Hepatocyte (in vitro differentiated cells): ENCODE measurements around the gene CRX. TPM values are rescaled to one million over a fixed set of nuclear protein-coding genes. Genes with fewer than 3 reads are reported as not detected.
"Not testable (repeated sequence)": the region's sequence is repeated elsewhere in the genome, so short reads cannot be mapped to it uniquely, and the experiment has no call there.

ENCODE experiments used
- DNase-seq: peaks from one replicate; pipeline ENCODE4 v3.0.0-alpha.2; 2016; ENCODE audit warnings: low spot score
- H2AFZ ChIP-seq: fragments of 200-600 bp; sonication (generic); 2 replicates; pipeline ENCODE4 v1.6.0; 2016; ENCODE audit warnings: antibody characterized with exemption, mild to moderate bottlenecking
- H3K27ac ChIP-seq: fragments of 200-600 bp; sonication (generic); 2 replicates; pipeline ENCODE4 v1.5.1; 2016; ENCODE audit warnings: mild to moderate bottlenecking
- H3K27me3 ChIP-seq: fragments of 200-600 bp; sonication (generic); 2 replicates; pipeline ENCODE4 v1.6.1; 2016
- H3K36me3 ChIP-seq: fragments of 200-600 bp; sonication (generic); replicated peaks from 2 replicates; pipeline ENCODE4 v1.5.1; 2016; ENCODE audit warnings: low read depth; ENCODE audit not compliant: insufficient read depth
- H3K4me1 ChIP-seq: fragments of 200-600 bp; sonication (generic); 2 replicates; pipeline ENCODE4 v1.5.1; 2016; ENCODE audit warnings: mild to moderate bottlenecking, moderate library complexity; ENCODE audit not compliant: insufficient read depth
- H3K4me2 ChIP-seq: fragments of 200-600 bp; sonication (generic); 2 replicates; pipeline ENCODE4 v1.6.0; 2016
- H3K4me3 ChIP-seq: fragments of 200-600 bp; sonication (generic); 2 replicates; pipeline ENCODE4 v1.5.1; 2016; ENCODE audit warnings: mild to moderate bottlenecking
- H3K79me2 ChIP-seq: fragments of 200-600 bp; sonication (generic); 2 replicates; pipeline ENCODE4 v1.6.0; 2017; ENCODE audit warnings: mild to moderate bottlenecking
- H3K9me2 ChIP-seq: fragments of 200-600 bp; sonication (generic); replicated peaks from 2 replicates; pipeline ENCODE4 v1.6.0; 2017; ENCODE audit warnings: mild to moderate bottlenecking; ENCODE audit not compliant: insufficient read depth
- H3K9me3 ChIP-seq: fragments of 200-600 bp; sonication (generic); 2 replicates; pipeline ENCODE4 v1.5.1; 2016; ENCODE audit warnings: low read depth, mild to moderate bottlenecking
- H4K20me1 ChIP-seq: fragments of 200-600 bp; sonication (generic); 2 replicates; pipeline ENCODE4 v1.6.0; 2016; ENCODE audit warnings: mild to moderate bottlenecking; ENCODE audit not compliant: insufficient read depth, poor library complexity, severe bottlenecking
- EZH2 ChIP-seq: fragments of 200-600 bp; sonication (generic); IDR thresholded peaks from 2 replicates; pipeline ENCODE4 v1.6.1; 2016; ENCODE audit warnings: antibody characterized with exemption, mild to moderate bottlenecking, borderline replicate concordance
- EZH2phosphoT487 ChIP-seq: fragments of 200-600 bp; sonication (generic); IDR thresholded peaks from one replicate; pipeline ENCODE4 v1.6.1; 2018; ENCODE audit warnings: antibody characterized with exemption, mild to moderate bottlenecking, low read depth, moderate library complexity; ENCODE audit not compliant: unreplicated experiment, severe bottlenecking
- whole genome bisulfite sequencing: methylation state at CpG from one replicate; pipeline ENCODE4 v1.1.6; 2016; ENCODE audit warnings: low lambda C conversion rate; ENCODE audit errors: missing lambda C conversion rate; 5-methylcytosine and 5-hydroxymethylcytosine counted together
- polyA plus RNA-seq: library from polyadenylated mRNA; unstranded; fragments of >200 nt; fragmentation: Nextera tagmentation; extraction: Ambion mirVana; gene quantifications from 2 replicates; pipeline ENCODE4 v1.2.1, GENCODE V29; 2016
- total RNA-seq: library from RNA; depleted of rRNA; stranded (reverse); fragments of >200 nt; gene quantifications from 2 replicates; pipeline ENCODE4 v1.2.3, GENCODE V29; 2014
- TF ChIP-seq, protein P1 (sequence below): fragments of 200-600 bp; sonication (generic); IDR thresholded peaks from 2 replicates; pipeline ENCODE4 v1.5.1; 2016; ENCODE audit warnings: antibody characterized with exemption, mild to moderate bottlenecking; ENCODE audit not compliant: poor library complexity

The CRX gene
- total and polyA plus RNA-seq, 2 experiments from 2014 or later, result 0.15 TPM; not detected in 1

DNA sequence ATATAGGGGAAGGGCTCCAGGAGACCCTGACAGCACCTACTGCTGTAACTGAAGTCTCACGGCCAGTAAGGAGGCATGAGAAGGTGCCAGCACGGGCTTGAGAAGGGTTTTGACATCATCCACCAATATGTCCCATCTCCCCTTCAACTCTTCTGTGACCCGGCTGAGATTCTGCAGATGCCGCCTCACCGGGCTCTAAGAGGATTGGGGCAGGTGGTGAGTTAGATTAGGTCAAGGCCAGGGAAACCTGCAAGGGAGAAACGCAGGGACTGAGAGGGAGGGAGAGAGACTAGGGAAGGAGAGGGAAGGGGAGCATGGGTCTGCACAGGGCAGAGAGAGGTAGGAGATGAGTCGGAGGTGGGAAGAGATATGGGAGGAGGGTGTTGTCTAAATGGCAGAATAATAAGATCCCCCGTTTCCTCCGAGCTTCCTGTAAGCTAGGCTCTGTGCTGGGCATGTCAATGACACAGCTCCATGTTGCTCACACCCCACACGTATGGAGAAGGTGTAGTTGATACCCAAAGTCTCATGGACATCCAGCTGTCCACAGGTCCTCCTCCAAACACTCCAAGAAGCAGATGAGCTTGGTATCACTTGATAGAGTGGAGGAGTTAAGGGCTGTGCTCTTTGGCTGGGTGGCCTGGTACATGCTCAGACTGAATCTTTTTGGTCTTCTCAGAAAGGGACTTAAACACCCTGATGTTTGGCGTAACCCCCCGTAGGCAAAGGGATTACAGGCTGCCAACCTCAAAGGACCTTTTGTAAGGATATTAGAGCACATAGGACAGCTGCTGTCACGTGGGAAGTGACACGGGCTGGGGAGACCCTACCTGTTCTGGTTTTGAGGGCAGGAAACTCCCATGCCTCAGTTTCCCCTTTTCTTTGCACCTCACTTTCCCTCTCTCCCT, 23.5 kb upstream of the CRX start:
- Histone ChIP-seq H3K27ac (no peak overlapping the region), H4K20me1 (no peaks in the 10 kb centered on the region), H3K27me3 (no peaks in the 10 kb centered on the region), H3K4me1 (no peaks in the 10 kb centered on the region), H3K9me3 (no peaks in the 10 kb centered on the region), H2AFZ (no peak overlapping the region), H3K36me3 (no peaks in the 10 kb centered on the region), H3K4me2 (no peak overlapping the region), H3K4me3 (no peak overlapping the region), H3K9me2 (no peaks in the 10 kb centered on the region), H3K79me2 (no peaks in the 10 kb centered on the region)
- TF ChIP-seq EZH2phosphoT487 (no peak), EZH2 (no peak)
- TF ChIP-seq, protein P1, sequence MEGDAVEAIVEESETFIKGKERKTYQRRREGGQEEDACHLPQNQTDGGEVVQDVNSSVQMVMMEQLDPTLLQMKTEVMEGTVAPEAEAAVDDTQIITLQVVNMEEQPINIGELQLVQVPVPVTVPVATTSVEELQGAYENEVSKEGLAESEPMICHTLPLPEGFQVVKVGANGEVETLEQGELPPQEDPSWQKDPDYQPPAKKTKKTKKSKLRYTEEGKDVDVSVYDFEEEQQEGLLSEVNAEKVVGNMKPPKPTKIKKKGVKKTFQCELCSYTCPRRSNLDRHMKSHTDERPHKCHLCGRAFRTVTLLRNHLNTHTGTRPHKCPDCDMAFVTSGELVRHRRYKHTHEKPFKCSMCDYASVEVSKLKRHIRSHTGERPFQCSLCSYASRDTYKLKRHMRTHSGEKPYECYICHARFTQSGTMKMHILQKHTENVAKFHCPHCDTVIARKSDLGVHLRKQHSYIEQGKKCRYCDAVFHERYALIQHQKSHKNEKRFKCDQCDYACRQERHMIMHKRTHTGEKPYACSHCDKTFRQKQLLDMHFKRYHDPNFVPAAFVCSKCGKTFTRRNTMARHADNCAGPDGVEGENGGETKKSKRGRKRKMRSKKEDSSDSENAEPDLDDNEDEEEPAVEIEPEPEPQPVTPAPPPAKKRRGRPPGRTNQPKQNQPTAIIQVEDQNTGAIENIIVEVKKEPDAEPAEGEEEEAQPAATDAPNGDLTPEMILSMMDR, result no peak
- no peak for DNase-seq
- whole genome bisulfite sequencing, result 69% methylated on average over 14 of the region's 14 CpGs

DNA sequence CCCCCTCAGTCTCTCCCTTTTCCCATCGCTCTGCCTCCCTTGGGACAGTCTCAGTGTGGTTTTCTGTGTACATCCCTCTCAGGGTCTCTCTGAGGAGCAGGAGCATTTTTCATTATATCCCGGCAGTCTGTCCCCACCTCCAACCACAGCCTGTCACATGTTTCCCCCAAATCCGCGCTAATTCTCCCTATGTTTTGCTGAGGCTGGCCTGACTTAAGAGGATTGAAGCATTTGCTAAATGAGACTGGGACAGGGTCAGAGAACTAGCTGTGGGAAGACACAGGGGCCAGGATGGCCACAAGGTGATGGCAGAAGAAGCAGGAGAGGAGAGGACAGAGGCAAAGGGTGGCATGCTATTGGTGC, 22.9 kb upstream of the CRX start:
- DNase-seq, result no peak
- Histone ChIP-seq H3K79me2 (no peaks in the 10 kb centered on the region), H4K20me1 (no peaks in the 10 kb centered on the region), H3K4me2 (no peak overlapping the region), H2AFZ (no peak overlapping the region), H3K4me1 (no peaks in the 10 kb centered on the region), H3K36me3 (no peaks in the 10 kb centered on the region), H3K9me3 (no peaks in the 10 kb centered on the region), H3K27ac (no peak overlapping the region), H3K4me3 (no peak overlapping the region), H3K9me2 (no peaks in the 10 kb centered on the region), H3K27me3 (no peaks in the 10 kb centered on the region)
- TF ChIP-seq EZH2 (no peak), EZH2phosphoT487 (no peak)
- 93% methylated on average over 4 of the region's 4 CpGs for WGBS

DNA sequence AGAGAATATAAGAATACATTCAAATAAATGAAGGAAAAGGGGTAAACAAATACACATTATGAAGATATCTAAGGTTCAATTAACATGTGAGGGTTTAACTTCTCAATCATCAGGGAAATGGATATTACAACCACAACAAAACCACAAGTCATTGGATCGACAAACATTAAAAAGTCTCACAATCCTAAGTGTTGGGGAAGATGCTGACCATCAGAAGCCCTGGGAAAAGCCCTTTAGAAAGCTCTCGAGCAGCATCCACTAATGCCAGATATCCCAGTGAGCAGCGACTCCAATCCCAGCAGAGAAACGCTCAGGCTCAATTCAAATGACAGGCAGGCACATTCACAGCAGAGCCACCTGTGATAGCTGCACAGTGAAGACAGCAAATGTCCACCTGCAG, 20.5 kb upstream of the CRX start:
- H4K20me1 ChIP-seq, result no peaks in the 10 kb centered on the region
- H2AFZ ChIP-seq, result no peak overlapping the region
- WGBS, result 91% methylated on average over 4 of the region's 4 CpGs
- no peaks in the 10 kb centered on the region for H3K4me1 ChIP-seq
- no peaks in the 10 kb centered on the region for H3K9me2 ChIP-seq
- H3K4me2 ChIP-seq, result no peak overlapping the region
- no peaks in the 10 kb centered on the region for H3K9me3 ChIP-seq
- DNase-seq, result no peak
- no peak overlapping the region for H3K27ac ChIP-seq
- no peak overlapping the region for H3K4me3 ChIP-seq
- H3K79me2 ChIP-seq, result no peaks in the 10 kb centered on the region
- H3K27me3 ChIP-seq, result no peaks in the 10 kb centered on the region
- no peaks in the 10 kb centered on the region for H3K36me3 ChIP-seq
- TF ChIP-seq, protein P1, result no peak
- TF ChIP-seq EZH2phosphoT487, result no peak

DNA sequence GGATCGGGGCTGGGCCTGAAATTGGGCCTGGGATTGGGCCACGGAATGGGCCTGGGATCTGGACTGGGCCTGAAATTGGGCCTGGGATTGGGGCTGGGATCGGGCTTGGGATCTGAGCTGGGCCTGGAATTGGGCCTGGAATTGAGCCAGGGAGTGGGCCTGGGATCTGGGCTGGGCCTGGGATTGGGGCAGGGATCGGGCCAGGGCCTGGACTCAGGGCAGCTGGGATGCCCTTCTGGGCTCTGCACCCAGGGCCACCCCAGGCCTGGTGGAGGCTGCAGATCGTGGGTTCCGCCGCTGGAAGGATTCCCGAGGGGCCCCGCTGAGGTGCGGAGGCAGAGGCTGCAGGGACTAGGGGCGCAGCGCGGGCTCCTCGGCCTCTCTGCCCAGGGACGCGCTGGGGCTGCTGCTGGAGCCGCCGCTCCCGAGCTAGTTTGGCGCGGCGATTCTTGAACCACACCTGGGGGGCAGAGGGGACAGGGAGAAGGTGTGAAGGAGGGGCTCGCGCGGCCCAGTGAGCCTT, 19.2 kb upstream of the CRX start:
- TF ChIP-seq, protein P1, result no peak
- TF ChIP-seq EZH2phosphoT487 (no peak), EZH2 (no peak)

DNA sequence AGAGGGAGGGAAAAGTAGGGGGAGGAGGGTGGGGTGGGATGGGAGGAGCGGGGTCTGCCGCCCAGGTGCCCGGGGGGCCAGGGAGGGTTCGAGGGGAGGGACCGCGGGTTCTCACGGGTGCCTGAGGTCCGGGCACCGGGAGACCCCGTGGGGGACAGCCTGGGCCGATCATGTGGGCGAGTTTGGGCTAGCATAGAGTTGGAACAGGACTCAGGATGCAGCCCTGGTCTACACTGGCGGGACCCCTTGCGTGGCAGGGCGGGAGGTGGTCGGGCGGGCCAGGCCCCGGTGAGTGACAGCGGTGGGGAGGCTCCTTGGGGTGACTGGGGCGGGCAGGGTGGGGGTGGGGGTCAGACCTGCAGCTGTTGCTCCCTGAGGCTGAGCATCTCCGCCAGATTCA, 18.6 kb upstream of the CRX start:
- H3K9me3 ChIP-seq, H3K27me3 ChIP-seq, H3K36me3 ChIP-seq, H3K79me2 ChIP-seq, H3K4me3 ChIP-seq, H3K4me2 ChIP-seq, DNase-seq, H2AFZ ChIP-seq, H3K27ac ChIP-seq, H4K20me1 ChIP-seq, H3K4me1 ChIP-seq, H3K9me2 ChIP-seq: not testable (repeated sequence)
- no CpG with 5 or more reads among the region's 21 CpGs for WGBS

More for the DNA sequence above, 19.2 kb upstream of the CRX start:
- no peaks in the 10 kb centered on the region for H3K9me3 ChIP-seq
- no peak overlapping the region for H3K4me3 ChIP-seq
- H3K79me2 ChIP-seq, result no peaks in the 10 kb centered on the region
- H3K4me2 ChIP-seq, result no peak overlapping the region
- no peaks in the 10 kb centered on the region for H3K27me3 ChIP-seq
- no peak overlapping the region for H2AFZ ChIP-seq
- 96% methylated on average over 8 of the region's 25 CpGs for WGBS
- H3K27ac ChIP-seq, result no peak overlapping the region
- H3K4me1 ChIP-seq, result no peaks in the 10 kb centered on the region
- no peaks in the 10 kb centered on the region for H3K36me3 ChIP-seq
- no peaks in the 10 kb centered on the region for H3K9me2 ChIP-seq
- no peak for DNase-seq
- no peaks in the 10 kb centered on the region for H4K20me1 ChIP-seq

DNA sequence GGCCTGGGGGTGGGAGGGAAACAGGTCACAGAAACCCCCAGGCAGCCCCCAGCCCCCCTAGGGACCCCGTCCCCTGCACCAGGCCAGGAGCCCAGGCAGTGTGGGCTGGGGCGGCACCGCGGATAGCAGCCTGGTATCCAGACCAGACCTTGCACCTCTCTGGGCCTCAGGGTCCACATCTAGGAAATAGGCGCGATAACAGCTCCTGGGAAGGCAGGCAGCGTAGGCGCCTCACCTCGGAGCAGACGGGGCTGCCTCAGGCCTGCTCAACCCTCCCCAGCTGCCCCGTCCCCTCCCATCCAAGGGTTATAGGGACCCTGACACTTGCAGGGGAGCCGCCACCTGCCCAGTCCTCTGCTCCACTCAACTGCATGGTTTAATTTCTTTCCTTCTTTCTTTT, 18.1 kb upstream of the CRX start:
- not testable (repeated sequence) for H3K4me3 ChIP-seq, H3K4me1 ChIP-seq, H3K9me3 ChIP-seq, H2AFZ ChIP-seq, H4K20me1 ChIP-seq, H3K9me2 ChIP-seq, H3K79me2 ChIP-seq, H3K36me3 ChIP-seq, H3K4me2 ChIP-seq, H3K27ac ChIP-seq, H3K27me3 ChIP-seq, DNase-seq
- WGBS, result 87% methylated on average over 4 of the region's 12 CpGs
